ENCODE measurements around the gene PIP4P1. TPM values are rescaled to one million over a fixed set of nuclear protein-coding genes. Genes with fewer than 3 reads are reported as not detected.
A peak's percentile ranks its signal among the peaks of the same experiment; 100 is the strongest.

Gene PIP4P1
- total and polyA plus RNA-seq, 7 experiments from 2014 or later: 20.7 to 87.1 (median 72.5) TPM

DNA sequence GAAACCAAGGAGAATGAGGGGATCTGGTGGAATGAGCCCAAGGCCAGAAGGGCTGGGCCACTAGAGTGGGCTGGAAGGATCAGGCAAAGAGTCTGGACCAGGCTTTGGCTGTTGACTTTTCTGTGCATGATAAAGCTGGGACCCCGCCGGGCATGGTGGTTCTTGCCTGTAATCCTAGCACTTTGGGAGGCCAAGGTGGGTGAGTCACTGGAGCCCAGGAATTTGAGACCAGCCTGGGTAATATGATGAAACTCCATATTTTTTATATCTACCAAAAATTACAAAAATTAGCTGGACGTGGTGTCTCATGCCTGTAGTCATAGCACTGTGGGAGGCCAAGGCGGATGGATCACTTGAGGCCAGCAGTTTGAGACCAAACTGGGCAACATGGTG, 24.9 kb downstream of the PIP4P1 start:
- no peak overlapping the region for H3K4me3 Mint-ChIP-seq
- intact Hi-C loops (cut with micrococcal nuclease): no loop called here
- no peak overlapping the region for H3K27ac ChIP-seq (ENCODE audit: low read depth, low read length)
- no peaks in the 10 kb centered on the region for H3K36me3 ChIP-seq (ENCODE audit: control insufficient read depth in 2 of 3, insufficient read depth in 3 of 3, low read length in 3 of 3)
- peaks cover 10 to 22% (median 15%) of the 10 kb centered on the region in 7 donors for H3K4me1 Mint-ChIP-seq
- H3K4me1 ChIP-seq (ENCODE audit: control insufficient read depth in 2 of 2, insufficient read depth in 2 of 2, low read length in 2 of 2): peaks cover 9 to 13% of the 10 kb centered on the region in 2 donors
- no peak for ATAC-seq
- no peak overlapping the region for H3K27ac Mint-ChIP-seq
- POLR2A ChIA-PET: no interaction called here
- no peaks in the 10 kb centered on the region for H3K27me3 ChIP-seq (ENCODE audit: control insufficient read depth in 2 of 2, insufficient read depth in 2 of 2, low read length in 2 of 2)
- DNase-seq: no peak
- no peaks in the 10 kb centered on the region for H3K9me3 ChIP-seq (ENCODE audit: control insufficient read depth in 2 of 3, low read length in 3 of 3)
- no peak overlapping the region for H3K4me3 ChIP-seq (ENCODE audit: low read length)
- H3K27me3 Mint-ChIP-seq: no peaks in the 10 kb centered on the region
- CTCF ChIA-PET: no interaction called here
- H3K36me3 Mint-ChIP-seq: peaks cover 0 to 3% (median 0%) of the 10 kb centered on the region in 5 donors
- H3K9me3 Mint-ChIP-seq: peaks cover 0 to 3% (median 0%) of the 10 kb centered on the region in 11 donors

DNA sequence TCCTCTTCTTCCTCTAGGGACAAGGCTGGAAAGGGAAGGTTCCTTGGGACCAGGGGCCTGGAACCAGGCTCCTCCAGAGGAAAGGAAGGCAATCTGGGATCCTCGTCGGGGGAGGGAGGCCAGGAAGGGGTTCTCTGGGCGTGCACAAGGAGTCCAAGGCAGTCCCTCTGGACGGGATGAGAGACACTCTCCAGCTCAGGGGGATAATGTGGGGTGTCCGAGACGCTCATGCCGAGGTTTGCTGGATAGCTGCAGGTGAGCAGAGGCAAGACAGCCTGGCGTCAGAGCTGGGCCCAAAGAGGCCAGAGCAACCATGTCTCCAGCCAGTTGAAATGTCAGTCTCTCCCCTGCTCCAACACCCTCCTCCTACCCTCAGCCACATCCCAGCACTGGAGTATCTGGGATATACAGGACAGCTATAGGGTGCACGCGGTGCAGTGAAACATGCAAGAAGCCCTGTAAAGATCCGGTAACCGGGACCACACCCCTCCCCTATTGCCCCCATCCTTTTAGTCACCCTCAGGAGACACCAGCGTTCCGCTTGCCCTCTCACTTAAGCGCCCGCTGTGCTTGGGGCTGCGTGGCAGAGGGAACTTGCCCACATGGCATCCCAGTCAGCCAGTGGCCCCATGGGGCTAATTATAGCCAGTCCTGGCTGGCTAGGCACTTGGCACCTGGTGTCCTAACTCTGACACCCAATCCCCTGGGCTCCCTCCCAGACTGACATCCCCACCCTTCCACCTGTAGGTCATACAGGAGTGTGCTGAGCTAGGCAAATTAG, 25.5 kb downstream of the PIP4P1 start, which contains the start of gene KLHL33:
Gene KLHL33 (minus strand): TSS at position 585 of the 781 bp plus-strand sequence. CDS start 355 bp downstream, at position 230.
- H3K4me3 ChIP-seq (ENCODE audit: low read length): no peak within 1 kb of the TSS
- H3K27ac ChIP-seq (ENCODE audit: low read depth, low read length): no peak within 1 kb of the TSS
- H3K27me3 ChIP-seq (ENCODE audit: control insufficient read depth in 2 of 2, insufficient read depth in 2 of 2, low read length in 2 of 2): no peaks in the 10 kb centered on the region
- ATAC-seq (no peak), DNase-seq (no peak)
- peaks cover 0 to 3% (median 0%) of the 10 kb centered on the region in 11 donors for H3K9me3 Mint-ChIP-seq
- H3K36me3 ChIP-seq (ENCODE audit: control insufficient read depth in 2 of 3, insufficient read depth in 3 of 3, low read length in 3 of 3): no peaks in the 10 kb centered on the region
- H3K9me3 ChIP-seq (ENCODE audit: control insufficient read depth in 2 of 3, low read length in 3 of 3): no peaks in the 10 kb centered on the region
- POLR2A ChIA-PET: no interaction called here
- CTCF ChIA-PET: no interaction called here
- H3K36me3 Mint-ChIP-seq: peaks cover 0 to under 1% (median 0%) of the 10 kb centered on the region in 5 donors
- peaks cover 6 to 17% (median 10%) of the 10 kb centered on the region in 7 donors for H3K4me1 Mint-ChIP-seq
- no peak within 1 kb of the TSS for H3K27ac Mint-ChIP-seq
- peaks cover 4 to 7% of the 10 kb centered on the region in 2 donors for H3K4me1 ChIP-seq (ENCODE audit: control insufficient read depth in 2 of 2, insufficient read depth in 2 of 2, low read length in 2 of 2)
- H3K4me3 Mint-ChIP-seq: no peak within 1 kb of the TSS
- H3K27me3 Mint-ChIP-seq: no peaks in the 10 kb centered on the region
- intact Hi-C loops (cut with micrococcal nuclease): no loop called here

DNA sequence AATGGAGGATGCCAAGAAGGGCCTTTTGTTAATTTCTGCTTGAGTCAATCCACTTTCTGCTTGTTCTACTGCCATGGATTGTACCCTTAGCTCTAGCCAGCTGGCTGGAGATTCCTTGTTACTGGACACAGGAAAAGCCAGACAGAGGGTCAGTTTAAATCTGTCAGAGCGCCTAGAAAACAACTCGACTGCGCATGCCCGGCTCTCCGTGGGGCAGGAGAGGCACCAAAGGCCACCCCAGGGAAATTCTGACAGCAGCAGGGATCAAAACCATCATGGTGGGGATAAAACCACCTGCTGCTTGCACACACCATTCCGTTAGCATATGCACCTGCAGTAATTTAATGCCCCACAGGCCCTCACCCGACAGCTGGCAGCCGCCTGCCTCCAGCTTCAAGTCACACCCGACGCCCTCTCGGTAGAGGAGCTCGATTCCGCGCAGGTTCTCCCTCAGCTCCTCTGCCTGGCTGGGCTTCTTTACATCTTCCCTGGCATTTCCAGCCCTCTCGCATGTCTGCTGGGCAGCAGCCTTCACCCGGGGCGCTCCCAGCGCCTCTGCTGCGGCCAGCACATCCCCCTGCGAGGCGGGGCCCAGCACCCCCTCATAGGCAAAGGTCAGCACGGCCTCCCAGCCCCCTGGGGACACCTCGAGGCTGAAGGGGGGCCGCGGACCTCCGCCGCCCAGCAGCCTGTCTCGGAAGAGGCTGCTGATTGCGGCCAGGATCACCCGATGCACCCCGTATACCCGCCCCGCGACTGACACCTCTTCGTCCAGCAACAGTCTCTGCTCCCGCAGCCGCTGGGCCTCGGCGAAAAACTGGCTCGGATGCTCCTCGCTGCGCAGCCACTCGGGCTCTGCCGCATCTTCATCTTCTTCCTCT, 26.3 kb downstream of the PIP4P1 start:
- intact Hi-C loops (cut with micrococcal nuclease): no loop called here
- H3K36me3 ChIP-seq (ENCODE audit: control insufficient read depth in 2 of 3, insufficient read depth in 3 of 3, low read length in 3 of 3): no peaks in the 10 kb centered on the region
- no peaks in the 10 kb centered on the region for H3K9me3 ChIP-seq (ENCODE audit: control insufficient read depth in 2 of 3, low read length in 3 of 3)
- Mint-ChIP-seq H3K36me3 (no peaks in the 10 kb centered on the region), H3K27me3 (no peaks in the 10 kb centered on the region), H3K9me3 (peaks cover 0 to 2% (median 0%) of the 10 kb centered on the region in 11 donors), H3K27ac (peak overlapping the region in 1 of 9 donors; percentile 43), H3K4me3 (no peak overlapping the region), H3K4me1 (peaks cover 0 to 10% (median 4%) of the 10 kb centered on the region in 7 donors)
- ATAC-seq (no peak), DNase-seq (no peak)
- POLR2A ChIA-PET: no interaction called here
- H3K27me3 ChIP-seq (ENCODE audit: control insufficient read depth in 2 of 2, insufficient read depth in 2 of 2, low read length in 2 of 2): no peaks in the 10 kb centered on the region
- H3K4me3 ChIP-seq (ENCODE audit: low read length): no peak overlapping the region
- CTCF ChIA-PET: interaction anchor here (2.1 kb wide), 1 partner anchor 19 kb away, joined by 7 read pairs; no protein-coding TSS in a partner anchor
- peaks cover 0 to 3% of the 10 kb centered on the region in 2 donors for H3K4me1 ChIP-seq (ENCODE audit: control insufficient read depth in 2 of 2, insufficient read depth in 2 of 2, low read length in 2 of 2)
- no peak overlapping the region for H3K27ac ChIP-seq (ENCODE audit: low read depth, low read length)

DNA sequence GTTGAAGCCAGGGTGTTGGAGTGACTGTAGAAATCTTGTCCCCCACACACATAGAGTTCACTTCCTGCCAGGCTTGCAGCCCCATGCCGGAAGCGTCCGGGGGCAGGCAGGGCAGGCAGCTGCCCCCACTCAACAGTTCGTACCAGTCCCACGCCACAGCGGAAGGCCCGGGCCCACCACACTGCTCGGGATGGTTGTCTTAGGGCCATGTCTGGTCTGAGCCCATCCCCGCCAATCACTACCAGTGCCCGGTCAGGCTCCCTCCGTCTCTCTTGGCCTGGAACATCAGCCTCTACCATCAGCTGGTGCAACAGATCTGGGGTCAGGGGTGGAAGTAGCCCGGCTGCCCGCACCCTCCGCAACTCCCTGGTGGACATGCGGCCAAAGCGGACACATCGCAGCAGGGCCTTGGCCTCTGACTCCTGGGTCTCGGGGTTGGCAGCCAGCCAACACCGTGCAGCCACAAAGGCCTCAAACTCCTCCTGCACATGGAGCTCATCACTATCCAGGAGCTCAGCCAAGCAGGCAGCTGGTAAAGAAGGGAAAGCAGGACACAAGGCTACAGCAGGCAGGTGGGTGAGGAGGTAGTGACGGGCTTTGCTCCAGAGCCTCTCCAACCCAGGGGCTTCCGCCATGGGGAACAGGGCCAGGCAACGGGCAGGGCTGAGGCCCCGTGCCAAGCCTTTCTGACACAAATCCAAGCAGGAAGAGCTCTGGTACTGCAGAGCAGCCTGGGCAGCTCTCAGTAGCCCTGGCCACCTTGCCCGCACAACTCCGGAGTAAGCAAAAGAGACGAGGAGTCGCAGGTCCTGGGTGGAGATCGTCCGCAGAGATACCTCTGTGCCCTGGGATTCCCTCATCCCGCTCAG, 31.2 kb downstream of the PIP4P1 start:
- peak in 1 of 9 donors; percentile 28 for DNase-seq
- CTCF ChIA-PET: interaction anchor here (0.6 to 1.1 kb wide), 2 partner anchors 14 to 23 kb away, joined by 3 read pairs; no protein-coding TSS in a partner anchor

DNA sequence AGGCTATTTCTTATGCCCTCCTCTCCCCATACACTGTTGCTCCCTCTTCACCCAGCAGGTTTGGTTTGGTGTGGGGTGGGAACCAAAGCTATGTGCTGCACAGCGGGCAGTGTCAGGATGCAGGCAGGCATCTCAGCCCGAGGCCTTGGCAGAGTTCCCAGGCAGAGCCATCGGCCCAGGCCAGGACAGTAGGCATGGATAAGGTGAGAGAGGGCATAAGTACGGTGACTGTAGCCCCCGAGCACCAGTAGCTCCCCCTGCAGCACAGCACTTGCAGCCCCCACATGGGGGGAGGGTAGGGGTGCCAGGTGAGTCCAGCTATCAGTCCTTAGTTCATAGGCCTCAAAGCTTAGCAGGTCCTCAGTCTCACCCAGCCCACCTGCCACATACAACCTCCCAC, 32.4 kb downstream of the PIP4P1 start:
- ChIA-PET POLR2A (interaction anchor here (0.5 to 2.0 kb wide), 6 partner anchors 13 to 33 kb away, joined by 3 to 7 read pairs (median 4); partner anchors contain the start of genes APEX1 and OSGEP), CTCF (no interaction called here)
- Mint-ChIP-seq H3K27me3 (no peaks in the 10 kb centered on the region), H3K27ac (peak overlapping the region in 4 of 9 donors; percentile 5 to 81 (median 48)), H3K36me3 (no peaks in the 10 kb centered on the region), H3K4me1 (peaks cover 17 to 40% (median 27%) of the 10 kb centered on the region in 7 donors), H3K9me3 (no peaks in the 10 kb centered on the region), H3K4me3 (peak overlapping the region in 5 of 10 donors; percentile 12 to 73 (median 56))
- Histone ChIP-seq H3K36me3 (ENCODE audit: control insufficient read depth in 2 of 3, insufficient read depth in 3 of 3, low read length in 3 of 3) (no peaks in the 10 kb centered on the region), H3K9me3 (ENCODE audit: control insufficient read depth in 2 of 3, low read length in 3 of 3) (no peaks in the 10 kb centered on the region), H3K4me3 (ENCODE audit: low read length) (no peak overlapping the region), H3K27me3 (ENCODE audit: control insufficient read depth in 2 of 2, insufficient read depth in 2 of 2, low read length in 2 of 2) (no peaks in the 10 kb centered on the region), H3K4me1 (ENCODE audit: control insufficient read depth in 2 of 2, insufficient read depth in 2 of 2, low read length in 2 of 2) (peaks cover 0 to 30% of the 10 kb centered on the region in 2 donors), H3K27ac (ENCODE audit: low read depth, low read length) (no peak overlapping the region)
- DNase-seq (no peak), ATAC-seq (no peak)
- intact Hi-C loops (cut with micrococcal nuclease): no loop called here

More for the DNA sequence above, 31.2 kb downstream of the PIP4P1 start:
- peak; percentile 23 for ATAC-seq
- Histone ChIP-seq H3K9me3 (ENCODE audit: control insufficient read depth in 2 of 3, low read length in 3 of 3) (no peaks in the 10 kb centered on the region), H3K27ac (ENCODE audit: low read depth, low read length) (no peak overlapping the region), H3K4me1 (ENCODE audit: control insufficient read depth in 2 of 2, insufficient read depth in 2 of 2, low read length in 2 of 2) (peaks cover 0 to 30% of the 10 kb centered on the region in 2 donors), H3K36me3 (ENCODE audit: control insufficient read depth in 2 of 3, insufficient read depth in 3 of 3, low read length in 3 of 3) (no peaks in the 10 kb centered on the region), H3K27me3 (ENCODE audit: control insufficient read depth in 2 of 2, insufficient read depth in 2 of 2, low read length in 2 of 2) (no peaks in the 10 kb centered on the region), H3K4me3 (ENCODE audit: low read length) (no peak overlapping the region)
- Mint-ChIP-seq H3K4me3 (peak overlapping the region in 5 of 10 donors; percentile 16 to 40 (median 30)), H3K9me3 (no peaks in the 10 kb centered on the region), H3K4me1 (peaks cover 17 to 40% (median 27%) of the 10 kb centered on the region in 7 donors), H3K27ac (peak overlapping the region in 5 of 9 donors; percentile 7 to 79 (median 51)), H3K36me3 (no peaks in the 10 kb centered on the region), H3K27me3 (no peaks in the 10 kb centered on the region)
- intact Hi-C loops (cut with micrococcal nuclease): no loop called here
- POLR2A ChIA-PET: interaction anchor here (0.8 to 2.0 kb wide), 5 partner anchors 9 to 183 kb away, joined by 3 to 7 read pairs (median 4); partner anchors contain the start of genes APEX1 and OSGEP

DNA sequence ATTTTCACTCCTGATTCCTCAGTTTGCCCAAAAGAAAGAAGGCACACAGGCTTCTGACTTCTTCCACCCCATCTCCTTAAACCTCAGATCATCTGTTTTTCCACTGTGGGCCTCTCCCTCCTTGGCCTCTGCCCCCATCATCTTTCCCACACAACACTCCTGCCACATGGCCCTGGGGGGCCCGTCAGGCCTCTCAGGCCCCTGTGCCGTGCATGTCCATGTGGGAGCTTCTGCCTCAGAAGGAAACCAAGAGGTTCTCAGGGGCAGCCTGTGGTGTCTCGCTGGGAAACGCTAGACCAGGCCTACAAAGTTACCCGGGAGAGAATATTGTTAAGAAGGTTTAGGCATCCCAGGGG, 33.2 kb downstream of the PIP4P1 start:
- ATAC-seq: no peak
- H3K27me3 Mint-ChIP-seq: no peaks in the 10 kb centered on the region
- Histone ChIP-seq H3K9me3 (ENCODE audit: control insufficient read depth in 2 of 3, low read length in 3 of 3) (no peaks in the 10 kb centered on the region), H3K36me3 (ENCODE audit: control insufficient read depth in 2 of 3, insufficient read depth in 3 of 3, low read length in 3 of 3) (no peaks in the 10 kb centered on the region), H3K27ac (ENCODE audit: low read depth, low read length) (no peak overlapping the region), H3K4me3 (ENCODE audit: low read length) (no peak overlapping the region), H3K27me3 (ENCODE audit: control insufficient read depth in 2 of 2, insufficient read depth in 2 of 2, low read length in 2 of 2) (no peaks in the 10 kb centered on the region), H3K4me1 (ENCODE audit: control insufficient read depth in 2 of 2, insufficient read depth in 2 of 2, low read length in 2 of 2) (peaks cover 0 to 30% of the 10 kb centered on the region in 2 donors)
- ChIA-PET CTCF (no interaction called here), POLR2A (interaction anchor here (1.0 to 2.0 kb wide), 3 partner anchors 14 to 27 kb away, joined by 3 to 7 read pairs (median 4); partner anchors contain the start of genes APEX1 and OSGEP)
- H3K36me3 Mint-ChIP-seq: no peaks in the 10 kb centered on the region
- peaks cover 17 to 40% (median 27%) of the 10 kb centered on the region in 7 donors for H3K4me1 Mint-ChIP-seq
- H3K9me3 Mint-ChIP-seq: no peaks in the 10 kb centered on the region
- H3K4me3 Mint-ChIP-seq: peak overlapping the region; percentile 29 to 73 (median 54)
- no peak for DNase-seq
- peak overlapping the region; percentile 44 to 93 (median 81) for H3K27ac Mint-ChIP-seq
- intact Hi-C loops (cut with micrococcal nuclease): no loop called here
